GM19324 (cell line): ENCODE results near the gene PLEKHJ1.

ENCODE experiments used
- ATAC-seq: cut with Tn5 transposase; IDR thresholded peaks from one replicate; pipeline ENCODE4 v1.9.1; 2021; ENCODE audit warnings: mild to moderate bottlenecking, moderate library complexity; ENCODE audit not compliant: unreplicated experiment, low FRiP score

PLEKHJ1 gene

DNA sequence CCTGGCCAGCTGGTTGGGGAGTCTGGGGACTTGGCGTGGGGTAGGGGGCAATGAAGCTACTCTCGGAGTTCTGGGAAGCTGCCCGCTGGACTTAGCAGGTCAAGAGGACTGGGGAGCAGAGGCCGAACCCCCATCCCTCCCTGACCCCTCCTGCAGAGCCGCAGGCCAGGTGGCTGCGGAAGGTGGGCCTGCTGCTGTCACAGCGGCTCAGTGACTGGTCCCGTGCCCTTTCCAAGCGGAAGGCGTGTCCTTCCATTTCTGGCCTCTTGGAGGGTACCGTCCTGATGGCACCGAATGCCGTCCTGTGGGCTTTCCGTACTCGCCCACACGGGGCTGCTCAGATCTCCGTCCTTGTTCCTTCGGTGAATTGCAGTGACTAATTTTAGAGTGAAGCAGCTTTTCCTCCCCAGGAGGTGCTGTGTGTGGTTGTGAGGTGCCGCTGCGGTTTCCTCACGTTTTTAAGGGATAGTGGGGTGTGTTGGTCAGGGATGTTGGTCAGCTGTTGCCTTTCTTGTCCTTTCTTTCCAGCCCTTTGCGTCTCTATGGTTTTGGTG lies 51.6 kb downstream of the PLEKHJ1 start:
- no peak for ATAC-seq
